GM10266 (cell line): ENCODE data around the gene MAML2.

Experiments used
- DNase-seq: peaks from one replicate; pipeline ENCODE4 v3.0.0; 2012; ENCODE audit errors: extremely low spot score
- TF ChIP-seq, protein P1 (sequence below): IDR thresholded peaks from 2 replicates; pipeline ENCODE4 v1.5.1; 2012; ENCODE audit warnings: mild to moderate bottlenecking, low read depth; ENCODE audit not compliant: control insufficient read depth, insufficient read depth; ENCODE audit errors: missing control alignments

Gene MAML2

DNA sequence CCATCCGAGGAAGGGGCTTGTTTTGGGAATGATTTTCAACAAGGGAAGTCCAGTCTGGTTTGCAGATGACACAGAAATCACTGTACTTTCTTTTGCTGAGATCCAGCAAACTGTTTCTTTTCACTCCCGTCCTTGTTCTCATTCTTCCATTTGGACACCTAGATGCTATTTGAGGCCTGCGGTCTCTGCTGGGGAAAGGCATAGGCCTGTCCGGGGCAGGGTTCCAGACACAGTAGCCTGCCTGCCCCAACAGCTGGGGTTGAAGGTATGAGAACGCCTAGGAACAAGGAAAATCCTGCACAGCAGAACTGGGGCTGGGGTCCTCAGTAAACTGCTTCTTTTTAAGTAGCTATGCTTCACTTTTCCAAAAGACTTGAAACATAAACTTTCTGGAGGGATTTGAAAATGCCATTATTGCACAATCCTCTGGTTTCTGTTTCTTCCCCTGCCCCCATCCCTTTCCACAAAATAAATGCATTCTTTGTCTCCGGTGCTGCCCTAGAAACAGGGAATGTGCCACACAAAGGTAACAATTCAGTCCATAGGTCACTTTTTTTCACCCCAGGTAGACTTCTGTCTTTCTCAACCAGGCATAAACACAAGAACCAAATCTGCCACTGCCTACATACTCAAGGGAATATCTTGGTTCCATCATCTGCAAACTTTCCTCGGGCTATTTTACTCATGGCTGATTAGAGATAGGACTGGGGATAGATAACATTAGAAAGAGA, 244.3 kb downstream of the MAML2 start:
- DNase-seq, result no peak
- TF ChIP-seq, protein P1, sequence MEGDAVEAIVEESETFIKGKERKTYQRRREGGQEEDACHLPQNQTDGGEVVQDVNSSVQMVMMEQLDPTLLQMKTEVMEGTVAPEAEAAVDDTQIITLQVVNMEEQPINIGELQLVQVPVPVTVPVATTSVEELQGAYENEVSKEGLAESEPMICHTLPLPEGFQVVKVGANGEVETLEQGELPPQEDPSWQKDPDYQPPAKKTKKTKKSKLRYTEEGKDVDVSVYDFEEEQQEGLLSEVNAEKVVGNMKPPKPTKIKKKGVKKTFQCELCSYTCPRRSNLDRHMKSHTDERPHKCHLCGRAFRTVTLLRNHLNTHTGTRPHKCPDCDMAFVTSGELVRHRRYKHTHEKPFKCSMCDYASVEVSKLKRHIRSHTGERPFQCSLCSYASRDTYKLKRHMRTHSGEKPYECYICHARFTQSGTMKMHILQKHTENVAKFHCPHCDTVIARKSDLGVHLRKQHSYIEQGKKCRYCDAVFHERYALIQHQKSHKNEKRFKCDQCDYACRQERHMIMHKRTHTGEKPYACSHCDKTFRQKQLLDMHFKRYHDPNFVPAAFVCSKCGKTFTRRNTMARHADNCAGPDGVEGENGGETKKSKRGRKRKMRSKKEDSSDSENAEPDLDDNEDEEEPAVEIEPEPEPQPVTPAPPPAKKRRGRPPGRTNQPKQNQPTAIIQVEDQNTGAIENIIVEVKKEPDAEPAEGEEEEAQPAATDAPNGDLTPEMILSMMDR, result no peak

DNA sequence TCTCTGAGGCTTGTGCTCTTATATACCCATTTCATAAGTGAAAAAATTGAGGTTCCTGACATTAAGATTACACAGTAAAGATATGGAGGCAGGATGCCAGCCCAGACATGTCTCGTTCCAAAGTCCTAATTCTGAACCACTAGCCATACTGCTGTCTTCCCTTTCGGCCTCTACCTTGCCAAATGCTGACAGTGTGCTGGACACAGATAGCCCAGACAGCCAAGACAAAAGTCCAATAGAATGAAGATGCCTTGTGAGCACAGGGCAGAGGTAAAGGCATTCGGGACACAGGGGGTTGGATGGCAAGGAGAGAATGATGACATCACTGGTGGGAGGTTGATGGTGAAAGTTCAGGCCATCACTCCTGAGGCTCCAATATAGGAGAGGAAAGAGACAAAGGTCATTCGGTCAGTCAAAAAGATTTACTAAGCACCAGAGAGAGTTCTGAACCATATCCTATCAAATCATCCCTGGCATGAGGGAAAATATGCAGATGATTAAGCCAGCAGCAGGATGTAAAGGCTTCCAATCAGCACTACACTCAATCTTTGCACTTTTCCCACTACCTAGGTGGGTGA, 245.1 kb downstream of the MAML2 start:
- DNase-seq, result no peak
- TF ChIP-seq, protein P1, result no peak

DNA sequence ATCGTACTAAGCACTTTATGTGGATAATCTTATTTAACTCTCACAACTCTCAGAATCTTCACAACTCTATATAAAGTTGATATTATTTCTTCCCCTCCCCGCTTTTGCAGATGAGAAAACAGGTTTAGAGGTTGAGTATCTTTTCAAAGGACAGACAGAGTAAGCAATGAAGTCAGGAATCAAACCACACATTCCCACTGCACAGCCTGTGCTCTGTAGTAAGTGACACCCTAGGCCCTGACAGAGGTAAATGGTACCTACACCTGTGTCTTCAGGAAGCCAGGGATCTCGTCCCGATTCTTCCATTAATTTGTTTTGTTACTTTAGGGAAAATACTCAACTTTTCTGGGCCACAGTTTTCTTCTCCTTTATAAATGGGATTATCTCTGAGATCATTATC, 246.6 kb downstream of the MAML2 start:
- DNase-seq, result no peak
- TF ChIP-seq, protein P1, result no peak

DNA sequence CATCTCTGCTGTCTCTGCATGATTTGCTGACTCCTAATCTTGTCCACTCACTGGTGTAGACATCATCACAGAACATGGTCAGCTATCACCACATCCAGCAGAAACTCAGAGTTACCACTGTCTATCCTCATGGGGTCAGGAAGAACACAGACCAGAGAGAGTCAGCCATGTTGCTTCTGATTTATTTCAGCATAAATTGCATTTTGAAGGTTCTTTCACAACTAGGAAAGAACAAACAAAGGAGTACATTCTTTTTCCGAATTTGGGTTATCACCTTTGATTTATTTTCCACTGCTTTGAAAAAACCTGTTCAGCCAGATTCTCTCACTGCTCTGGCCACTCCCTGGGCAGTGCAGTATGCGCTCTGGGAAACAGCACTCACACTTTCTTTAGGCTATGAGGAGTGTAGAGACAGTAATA, 247.1 kb downstream of the MAML2 start:
- TF ChIP-seq, protein P1, result no peak
- no peak for DNase-seq

GRCh38 chr11:96094156-96094555, 248.8 kb downstream of the MAML2 start:
- TF ChIP-seq, protein P1, result no peak

DNA sequence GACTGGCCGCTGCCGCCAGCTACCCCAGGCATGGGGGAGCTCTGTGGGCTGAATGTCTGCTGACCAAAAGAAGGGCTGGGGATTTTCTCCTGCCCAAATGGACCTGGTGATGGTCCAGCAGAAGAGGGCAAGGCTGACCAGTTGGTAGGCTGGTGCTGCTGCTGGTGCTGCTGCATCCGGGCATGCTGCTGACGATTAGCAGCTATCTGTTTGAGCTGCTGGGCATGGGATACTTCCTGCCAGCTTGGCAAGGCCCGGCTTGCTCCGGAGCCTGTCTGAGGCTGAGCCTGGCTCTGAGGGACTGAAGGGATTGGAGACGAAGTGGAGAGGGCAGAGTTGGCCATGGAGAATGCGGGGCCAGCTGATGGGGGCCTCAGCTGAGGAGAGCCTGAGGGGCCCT, 250.5 kb downstream of the MAML2 start:
- DNase-seq, result no peak
- TF ChIP-seq, protein P1, result no peak

More at GRCh38 chr11:96094156-96094555, 248.8 kb downstream of the MAML2 start:
- DNase-seq, result no peak

DNA sequence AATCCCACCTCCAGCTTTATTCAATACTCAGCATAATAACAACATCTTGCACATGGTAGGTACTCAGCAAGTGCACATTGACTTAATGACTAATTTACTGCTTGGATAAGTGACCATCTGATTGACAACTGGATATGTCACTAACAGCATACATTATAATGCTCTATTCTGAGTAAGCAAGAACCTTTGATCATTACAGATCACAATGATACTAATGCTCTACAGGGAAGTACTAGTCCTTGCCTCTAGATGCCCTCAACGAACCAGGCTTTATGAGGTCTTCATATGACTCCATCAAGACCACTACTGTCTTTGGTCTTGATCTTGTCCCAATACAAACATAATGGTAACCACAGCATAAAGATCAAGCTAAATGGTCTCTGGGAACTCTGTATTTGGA, 251.5 kb downstream of the MAML2 start:
- no peak for DNase-seq
- TF ChIP-seq, protein P1, result peak; percentile 24
